Brain microvascular endothelial cell (primary cell): ENCODE measurements around the gene PPAN.

Experiments
- DNase-seq: peaks from one replicate; pipeline ENCODE4 v3.0.0-alpha.2; 2020
- H3K27ac ChIP-seq: fragments of 250-450 bp; sonication (Bioruptor Pico); 2 replicates; pipeline ENCODE4 v1.5.1; 2020; ENCODE audit warnings: mild to moderate bottlenecking, moderate library complexity
- H3K27me3 ChIP-seq: fragments of 250-450 bp; sonication (Bioruptor Pico); replicated peaks from 2 replicates; pipeline ENCODE4 v1.5.1; 2020; ENCODE audit warnings: mild to moderate bottlenecking
- H3K36me3 ChIP-seq: fragments of 250-450 bp; sonication (Bioruptor Pico); replicated peaks from 2 replicates; pipeline ENCODE4 v1.5.1; 2020; ENCODE audit warnings: mild to moderate bottlenecking
- H3K4me3 ChIP-seq: 2 replicates; pipeline ENCODE4 v1.5.1; 2011; ENCODE audit warnings: low read depth, mild to moderate bottlenecking, control low read depth, low read length, moderate library complexity
- CTCF ChIP-seq: IDR thresholded peaks from 2 replicates; pipeline ENCODE4 v1.5.1; 2011; ENCODE audit warnings: low read depth, mild to moderate bottlenecking, moderate library complexity, low read length, control low read depth, inconsistent platforms; ENCODE audit errors: missing control alignments
- in situ Hi-C: cut with HindIII; loops from 2 replicates; pipeline ENCODE4 v1.10.0; 2017; ENCODE audit warnings: low sequenced_read_pairs, low pct_ligation_motif_present

The PPAN gene

GRCh38 chr19:10110076-10110971 lies 4.2 kb downstream of the PPAN start:
- Histone ChIP-seq H3K4me3 (no peak overlapping the region), H3K36me3 (peaks cover 57% of the 10 kb centered on the region), H3K27me3 (no peaks in the 10 kb centered on the region), H3K27ac (no peak overlapping the region)
- DNase-seq: no peak
- TF ChIP-seq CTCF: no peak
- in situ Hi-C loops: no loop called here

GRCh38 chr19:10110972-10111317 lies 4.8 kb downstream of the PPAN start:
- Histone ChIP-seq H3K4me3 (no peak overlapping the region), H3K36me3 (peaks cover 63% of the 10 kb centered on the region), H3K27ac (no peak overlapping the region), H3K27me3 (no peaks in the 10 kb centered on the region)
- in situ Hi-C loops: no loop called here
- no peak for TF ChIP-seq CTCF
- no peak for DNase-seq

- Histone ChIP-seq H3K27me3 (no peaks in the 10 kb centered on the region), H3K4me3 (no peak within 1 kb of the TSS), H3K27ac (no peak within 1 kb of the TSS), H3K36me3 (peaks cover 68% of the 10 kb centered on the region)
- TF ChIP-seq CTCF: no peak
- in situ Hi-C loops: no loop called here
- DNase-seq: no peak
Measured at GRCh38 chr19:10111405-10111811, 5.2 kb downstream of the PPAN start, which contains the start of gene P2RY11. Gene P2RY11, plus strand, starts transcription at chr19:10111693. Its CDS starts 29 bp downstream, at chr19:10111722.

- Histone ChIP-seq H3K27ac (no peak overlapping the region), H3K27me3 (no peaks in the 10 kb centered on the region), H3K36me3 (peaks cover 74% of the 10 kb centered on the region), H3K4me3 (no peak overlapping the region)
- TF ChIP-seq CTCF: no peak
- no peak for DNase-seq
- in situ Hi-C loops: no loop called here
Measured at GRCh38 chr19:10112037-10112761, 6.0 kb downstream of the PPAN start.

GRCh38 chr19:10112895-10113591 lies 6.9 kb downstream of the PPAN start:
- Histone ChIP-seq H3K27me3 (no peaks in the 10 kb centered on the region), H3K4me3 (no peak overlapping the region), H3K27ac (no peak overlapping the region), H3K36me3 (peaks cover 72% of the 10 kb centered on the region)
- peak; percentile 84 for TF ChIP-seq CTCF
- no peak for DNase-seq
- in situ Hi-C loops: no loop called here
